SHP77 (cell line): ENCODE measurements around the gene BAD.
"Not testable (repeated sequence)": the region's sequence is repeated elsewhere in the genome, so short reads cannot be mapped to it uniquely, and the experiment has no call there.

Experiments
- DNase-seq, 2 experiments: peaks; one replicate each; lab custom pipeline; 2025; lab: John Stamatoyannopoulos, UW

The BAD gene

DNA sequence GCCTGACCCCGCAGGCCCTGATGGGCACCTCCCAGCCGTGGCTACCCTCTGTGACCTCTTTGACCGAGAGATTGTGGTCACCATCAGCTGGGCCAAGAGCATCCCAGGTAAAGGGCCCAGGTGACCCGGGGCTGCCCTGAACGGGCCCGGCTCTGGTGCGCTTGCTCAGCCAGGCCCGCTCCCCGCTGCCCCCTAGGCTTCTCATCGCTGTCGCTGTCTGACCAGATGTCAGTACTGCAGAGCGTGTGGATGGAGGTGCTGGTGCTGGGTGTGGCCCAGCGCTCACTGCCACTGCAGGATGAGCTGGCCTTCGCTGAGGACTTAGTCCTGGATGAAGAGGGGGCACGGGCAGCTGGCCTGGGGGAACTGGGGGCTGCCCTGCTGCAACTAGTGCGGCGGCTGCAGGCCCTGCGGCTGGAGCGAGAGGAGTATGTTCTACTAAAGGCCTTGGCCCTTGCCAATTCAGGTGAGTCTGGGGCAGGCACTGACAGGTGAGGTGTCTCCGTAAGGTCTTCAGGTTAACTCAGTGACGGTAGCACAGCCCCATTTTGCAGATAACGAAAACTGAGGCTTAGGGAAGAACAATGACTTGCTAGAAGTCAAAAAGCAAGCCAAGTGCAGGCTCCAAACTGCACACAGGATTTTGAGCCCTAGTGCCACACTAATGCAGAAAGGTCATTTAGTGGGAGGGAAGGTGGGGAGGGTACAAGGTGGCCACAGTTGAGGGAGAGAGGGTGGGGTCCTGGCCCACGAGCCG lies 30.5 kb upstream of the BAD start:
- no peak for DNase-seq

DNA sequence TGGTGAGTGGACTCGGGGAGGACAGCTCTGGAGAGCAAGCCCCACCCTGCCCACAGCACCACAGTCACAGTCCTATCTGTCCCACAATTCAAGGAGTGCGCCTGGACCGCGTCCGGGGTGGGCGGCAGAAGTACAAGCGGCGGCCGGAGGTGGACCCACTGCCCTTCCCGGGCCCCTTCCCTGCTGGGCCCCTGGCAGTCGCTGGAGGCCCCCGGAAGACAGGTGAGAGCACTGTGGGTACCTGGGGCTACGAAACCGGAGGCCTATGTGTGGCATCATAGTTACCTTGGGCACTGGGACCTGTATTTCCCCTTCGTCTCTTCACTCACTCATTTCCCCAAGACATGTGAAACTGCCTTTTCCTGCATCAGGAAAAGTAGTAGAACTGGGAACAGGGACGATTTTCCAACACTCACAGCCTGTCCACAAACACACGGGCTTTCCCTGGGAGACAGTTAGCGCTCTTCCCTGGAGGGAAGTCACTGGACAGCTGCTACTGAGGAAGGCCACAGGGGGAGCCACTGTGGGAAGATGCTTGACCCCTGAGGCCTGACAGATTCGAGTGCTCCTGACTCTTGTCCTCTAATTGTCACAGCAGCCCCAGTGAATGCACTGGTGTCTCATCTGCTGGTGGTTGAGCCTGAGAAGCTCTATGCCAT lies 29.8 kb upstream of the BAD start:
- DNase-seq, result no peak

DNA sequence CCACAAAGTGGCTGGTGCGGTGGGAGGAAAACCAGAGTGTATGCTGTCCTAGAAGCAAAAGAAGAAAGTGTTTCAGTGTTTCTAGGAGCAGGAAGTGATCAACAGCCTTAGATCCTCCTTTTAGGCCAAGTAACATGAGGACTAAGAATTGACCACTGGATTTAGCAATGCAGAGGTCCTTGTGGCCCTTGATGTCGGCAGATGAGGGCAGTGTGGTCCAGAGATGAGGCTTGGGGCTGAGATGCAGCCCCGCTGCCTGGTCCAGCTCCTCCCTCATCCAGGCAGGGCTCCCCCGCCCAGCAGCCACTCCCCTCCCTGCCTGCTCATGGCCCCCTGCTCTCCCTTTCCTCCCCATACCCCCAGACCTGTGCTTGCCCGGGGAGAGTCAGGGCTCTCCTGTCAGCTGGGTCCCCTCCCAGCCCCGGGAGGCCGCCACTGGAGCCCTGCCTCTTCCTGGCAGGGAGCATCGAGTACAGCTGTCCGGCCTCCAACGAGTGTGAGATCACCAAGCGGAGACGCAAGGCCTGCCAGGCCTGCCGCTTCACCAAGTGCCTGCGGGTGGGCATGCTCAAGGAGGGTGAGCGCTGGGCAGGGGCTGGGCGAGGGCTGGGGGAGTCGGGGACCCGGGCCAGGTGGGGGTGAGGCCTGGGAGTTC lies 29.2 kb upstream of the BAD start:
- no peak for DNase-seq

DNA sequence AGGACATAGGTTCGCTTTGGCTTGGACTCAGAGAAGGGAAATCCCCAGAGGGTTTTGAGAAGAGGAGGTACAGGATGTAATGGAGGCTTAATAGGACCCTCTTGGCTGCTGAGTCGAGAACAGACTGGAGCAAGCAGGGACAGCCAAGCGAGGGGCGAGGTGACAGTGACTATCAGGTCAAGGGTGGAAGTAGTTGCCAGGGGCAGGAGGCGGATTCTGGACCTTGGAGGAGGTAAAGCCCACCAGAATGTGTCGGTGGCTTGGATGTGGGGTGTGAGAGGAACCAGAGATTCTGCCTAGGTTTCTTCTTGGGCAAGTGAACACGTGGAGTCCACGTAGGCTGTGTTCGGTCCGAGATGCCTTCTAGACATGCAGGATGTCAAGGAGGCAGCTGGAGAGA lies 28.5 kb upstream of the BAD start:
- no peak for DNase-seq

DNA sequence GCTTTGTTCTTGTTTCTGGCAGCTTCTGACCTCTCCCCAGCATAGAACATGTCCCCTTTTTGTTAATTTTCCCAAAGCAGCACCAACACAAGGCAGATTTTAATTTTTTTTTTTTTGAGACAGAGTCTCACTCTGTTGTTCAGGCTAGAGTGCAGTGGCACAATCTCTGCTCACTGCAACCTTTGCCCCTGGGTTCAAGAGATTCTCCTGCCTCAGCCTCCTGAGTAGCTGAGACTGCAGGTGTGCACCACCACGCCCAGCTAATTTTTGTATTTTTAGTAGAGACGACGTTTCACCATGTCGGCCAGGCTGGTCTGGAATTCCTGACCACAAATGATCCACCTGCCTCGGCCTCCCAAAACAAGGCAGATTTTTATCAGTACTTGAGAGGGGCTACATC lies 23.3 kb upstream of the BAD start:
- not testable (repeated sequence) for DNase-seq

DNA sequence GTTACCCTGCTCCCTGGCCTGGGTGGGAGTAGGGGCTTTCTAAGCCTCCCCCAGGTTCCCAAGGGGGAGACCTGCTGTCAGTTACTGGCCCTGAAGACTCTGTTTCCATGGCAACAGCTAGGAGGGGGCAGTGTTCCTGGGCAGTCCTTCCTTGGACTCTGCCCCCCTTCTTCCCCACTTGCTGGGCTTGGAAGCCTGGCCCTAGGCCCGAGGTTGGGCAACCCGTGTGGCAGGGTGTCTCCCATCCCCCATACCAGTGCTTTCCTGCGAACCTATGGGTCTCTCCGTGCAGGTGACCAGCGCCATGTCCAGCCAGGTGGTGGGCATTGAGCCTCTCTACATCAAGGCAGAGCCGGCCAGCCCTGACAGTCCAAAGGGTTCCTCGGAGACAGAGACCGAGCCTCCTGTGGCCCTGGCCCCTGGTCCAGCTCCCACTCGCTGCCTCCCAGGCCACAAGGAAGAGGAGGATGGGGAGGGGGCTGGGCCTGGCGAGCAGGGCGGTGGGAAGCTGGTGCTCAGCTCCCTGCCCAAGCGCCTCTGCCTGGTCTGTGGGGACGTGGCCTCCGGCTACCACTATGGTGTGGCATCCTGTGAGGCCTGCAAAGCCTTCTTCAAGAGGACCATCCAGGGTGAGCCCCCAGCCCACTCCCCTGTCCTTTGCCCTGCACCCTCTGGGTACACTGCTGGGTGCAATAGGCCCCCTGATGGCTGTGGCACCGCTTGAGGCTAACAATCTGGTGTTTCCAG lies 22.6 kb upstream of the BAD start:
- DNase-seq, result no peak

DNA sequence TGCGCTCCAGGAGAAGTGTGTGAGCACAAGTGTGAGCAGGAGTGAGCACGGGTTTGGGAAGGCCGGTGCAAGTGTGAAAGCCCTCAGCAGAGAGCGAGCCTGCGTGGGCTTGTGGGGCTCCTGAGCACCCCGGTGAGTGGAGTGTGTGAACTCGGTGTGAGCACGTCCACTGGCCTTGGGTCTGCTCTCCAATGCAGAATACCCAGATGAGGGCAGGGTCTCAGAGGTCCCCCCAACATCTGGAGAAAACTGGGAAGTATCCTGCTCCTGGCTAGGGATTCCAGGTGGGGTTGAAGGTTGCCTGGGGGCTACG lies 22.1 kb upstream of the BAD start:
- DNase-seq, result no peak

- DNase-seq, result peak; percentile 25 to 30
Observed at GRCh38 chr11:64305691-64306562, 21.5 kb upstream of the BAD start.

- DNase-seq, result peak; percentile 99
Observed at GRCh38 chr11:64305075-64305690, 20.7 kb upstream of the BAD start, which contains the start of gene ESRRA. Gene ESRRA, plus strand, starts transcription at chr11:64305524. Its CDS starts 1,656 bp downstream, at chr11:64307180.

DNA sequence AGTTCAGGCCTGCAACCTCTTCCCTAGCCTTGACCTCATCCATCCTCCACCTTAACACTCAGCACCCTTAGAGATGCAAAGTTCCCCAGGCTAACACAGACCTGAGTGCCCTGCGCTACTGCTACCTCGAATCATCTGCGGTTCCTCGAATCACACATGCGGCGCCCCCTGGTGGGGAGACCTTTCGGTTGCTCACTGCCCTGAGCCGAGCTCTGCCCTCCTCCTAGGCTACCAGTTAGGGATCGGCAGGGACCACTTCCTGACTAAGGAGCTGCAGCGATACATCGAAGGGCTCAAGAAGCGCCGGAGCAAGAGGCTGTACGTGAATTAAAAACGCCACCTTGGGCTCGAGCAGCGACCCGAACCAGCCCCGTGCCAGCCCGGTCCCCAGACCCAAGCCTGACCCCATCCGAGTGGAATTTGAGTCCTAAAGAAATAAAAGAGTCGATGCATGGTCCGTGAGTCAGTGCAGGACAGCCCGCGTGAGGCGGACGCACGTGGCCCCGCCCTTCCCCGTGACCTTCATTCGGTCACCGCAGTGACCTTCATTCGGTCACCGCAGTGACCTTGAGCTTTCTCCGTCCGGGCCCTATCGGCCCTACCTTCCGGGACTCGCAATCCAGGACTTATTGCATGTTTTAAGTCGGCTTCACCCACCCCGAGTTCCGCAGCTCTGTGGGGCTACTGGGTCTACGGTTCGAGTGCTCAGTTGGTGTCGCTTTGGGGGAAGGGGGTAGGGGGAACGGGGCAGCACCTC lies 20.0 kb upstream of the BAD start:
- DNase-seq, result peak; percentile 86 to 90

DNA sequence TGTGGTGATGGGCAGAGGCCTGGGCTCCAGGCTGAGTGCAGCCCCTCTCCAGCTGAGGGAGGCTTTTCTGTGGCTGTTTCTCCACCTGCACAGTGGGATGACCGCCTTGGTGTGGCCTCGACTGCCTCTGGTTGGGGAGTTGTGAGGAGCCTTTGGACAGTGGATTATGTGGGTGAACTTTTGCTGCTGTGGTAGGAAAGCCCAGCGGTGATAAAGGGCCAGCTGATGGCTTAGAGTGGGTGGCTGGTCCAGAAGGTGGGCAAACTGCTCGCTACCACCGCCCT lies 19.5 kb upstream of the BAD start:
- no peak for DNase-seq

DNA sequence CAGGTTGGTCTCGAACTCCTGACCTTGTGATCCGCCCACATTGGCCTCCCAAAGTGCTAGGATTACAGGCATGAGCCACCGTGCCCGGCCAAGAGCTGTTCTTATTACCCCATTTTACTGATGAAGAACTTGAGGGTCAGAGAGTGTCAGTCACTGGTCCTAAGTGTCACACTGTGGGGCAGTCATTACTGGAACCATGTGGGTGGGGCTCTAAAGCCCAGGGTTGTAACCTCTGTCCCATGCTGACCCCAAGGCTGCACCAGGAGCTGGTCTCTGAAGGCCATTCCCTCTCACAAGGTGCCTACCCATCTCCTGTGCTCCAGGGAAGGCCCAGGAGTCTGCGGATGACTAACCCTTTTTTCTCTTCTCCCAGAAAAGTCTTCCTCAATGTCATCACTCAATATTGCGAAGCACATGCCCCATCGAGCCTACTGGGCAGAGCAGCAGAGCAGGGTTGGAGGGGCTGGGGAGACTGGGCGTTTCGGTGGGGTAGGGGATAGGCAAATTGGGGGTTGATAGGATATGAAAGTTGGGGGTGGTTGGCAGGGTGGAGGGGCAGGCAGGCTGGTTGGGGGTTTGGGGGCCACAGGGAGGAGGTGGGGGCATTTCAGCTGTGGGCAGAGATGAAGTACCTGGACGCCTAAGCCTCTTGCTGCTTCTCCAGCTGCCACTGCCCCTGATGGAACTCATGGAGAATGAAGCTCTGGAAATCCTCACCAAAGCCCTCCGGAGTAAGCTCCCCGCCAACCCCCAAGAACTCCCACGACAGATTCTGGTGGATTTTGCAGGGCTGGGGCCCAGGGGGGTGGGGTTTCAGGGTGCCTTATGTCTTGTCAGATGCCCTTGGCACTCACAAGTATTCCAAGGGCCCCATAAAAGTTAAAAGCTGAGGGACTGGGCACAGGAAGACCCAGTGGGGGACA lies 18.9 kb upstream of the BAD start:
- DNase-seq, result no peak

DNA sequence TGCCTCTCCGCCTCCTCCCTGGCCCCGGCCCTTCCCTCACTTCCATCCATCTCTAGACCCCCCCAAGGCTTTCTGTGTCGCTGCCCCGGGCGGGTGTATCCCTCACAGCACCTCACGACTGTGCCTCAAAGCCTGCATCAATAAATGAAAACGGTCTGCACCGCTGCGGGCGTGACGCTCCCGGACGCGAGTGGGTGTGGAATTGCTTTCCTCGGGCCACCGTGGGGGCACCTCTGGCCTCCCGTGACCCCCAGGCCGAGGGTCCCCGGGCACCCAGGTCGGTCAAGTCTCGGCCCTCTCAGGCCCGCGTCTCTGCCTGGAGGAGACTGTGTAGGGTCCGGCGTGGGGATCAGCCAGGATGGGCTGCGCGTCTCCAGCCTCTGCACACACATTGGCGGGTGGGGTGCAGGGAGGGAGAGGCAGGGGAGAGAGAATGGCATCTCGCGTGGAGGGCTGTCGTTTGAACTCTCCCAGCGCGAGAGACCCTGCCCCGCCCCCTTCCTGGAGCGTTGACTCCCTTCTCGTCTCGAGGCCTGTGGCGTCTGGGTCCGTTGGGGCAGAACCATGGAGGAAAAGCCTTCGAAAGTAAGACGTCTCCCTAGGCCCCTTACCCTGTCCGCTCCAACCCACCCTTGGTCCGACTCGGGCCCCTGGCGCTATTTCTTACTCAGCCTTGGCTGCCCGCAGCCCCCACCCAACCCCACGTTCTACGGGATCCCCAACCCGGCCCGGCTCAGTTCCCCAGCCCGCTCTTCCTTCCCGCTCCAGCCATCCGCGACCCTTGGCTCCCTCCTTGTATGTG lies 15.6 kb upstream of the BAD start, which contains the start of gene CATSPERZ:
Gene CATSPERZ, plus strand, starts transcription at position 512 of the 802 bp plus-strand sequence. Its CDS starts 53 bp downstream, at position 565.
- no peak for DNase-seq

GRCh38 chr11:64298966-64299846 lies 14.7 kb upstream of the BAD start:
- DNase-seq, result peak in 1 of 2 experiments; percentile 36

- DNase-seq, result no peak
Observed at GRCh38 chr11:64297699-64298358, 13.4 kb upstream of the BAD start.

DNA sequence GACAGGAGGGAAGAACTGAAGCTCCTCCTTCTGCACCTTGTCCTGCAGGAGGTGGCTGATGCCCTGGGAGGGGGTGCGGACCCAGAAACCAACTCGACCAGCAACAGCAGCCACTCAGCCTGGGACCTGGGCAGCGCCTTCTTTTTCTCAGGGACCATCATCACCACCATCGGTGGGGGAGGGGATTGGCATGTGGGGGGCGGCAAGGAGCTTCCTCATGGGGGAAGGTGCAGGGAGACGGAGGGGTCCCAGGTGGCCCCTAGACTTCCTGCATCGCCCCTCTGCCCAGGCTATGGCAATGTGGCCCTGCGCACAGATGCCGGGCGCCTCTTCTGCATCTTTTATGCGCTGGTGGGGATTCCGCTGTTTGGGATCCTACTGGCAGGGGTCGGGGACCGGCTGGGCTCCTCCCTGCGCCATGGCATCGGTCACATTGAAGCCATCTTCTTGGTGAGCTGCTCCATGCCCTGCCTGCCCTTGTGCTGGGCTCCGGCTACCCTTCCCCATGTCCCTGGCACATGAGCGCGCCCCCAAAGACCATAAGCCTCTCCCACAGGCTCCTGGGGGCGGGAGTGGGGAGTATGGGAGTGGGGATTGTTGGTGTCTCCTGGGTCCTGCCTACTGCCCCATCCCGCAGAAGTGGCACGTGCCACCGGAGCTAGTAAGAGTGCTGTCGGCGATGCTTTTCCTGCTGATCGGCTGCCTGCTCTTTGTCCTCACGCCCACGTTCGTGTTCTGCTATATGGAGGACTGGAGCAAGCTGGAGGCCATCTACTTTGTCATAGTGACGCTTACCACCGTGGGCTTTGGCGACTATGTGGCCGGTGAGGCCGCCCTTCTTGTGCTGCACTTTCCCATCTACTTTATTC lies 12.6 kb upstream of the BAD start:
- DNase-seq, result no peak
